GM18505 (cell line): ENCODE measurements around the gene AMBRA1.

Experiments
- ATAC-seq: cut with Tn5 transposase; IDR thresholded peaks from one replicate; pipeline ENCODE4 v1.9.1; 2021; ENCODE audit not compliant: unreplicated experiment
- POLR2A ChIP-seq: IDR thresholded peaks from 4 replicates; pipeline ENCODE4 v1.6.1; 2011; ENCODE audit warnings: borderline replicate concordance; ENCODE audit not compliant: insufficient read depth, insufficient read length; ENCODE audit errors: extremely low read depth

Gene AMBRA1

GRCh38 chr11:46551261-46551660, 42.6 kb downstream of the AMBRA1 start:
- ATAC-seq, result no peak
- no peak for TF ChIP-seq POLR2A

GRCh38 chr11:46547579-46547978, 46.2 kb downstream of the AMBRA1 start:
- no peak for TF ChIP-seq POLR2A
- ATAC-seq, result no peak

- TF ChIP-seq POLR2A, result no peak
- no peak for ATAC-seq
Observed at GRCh38 chr11:46543564-46543963, 50.3 kb downstream of the AMBRA1 start.

- TF ChIP-seq POLR2A, result no peak
- ATAC-seq, result no peak
Observed at GRCh38 chr11:46541593-46542371, 52.0 kb downstream of the AMBRA1 start.

GRCh38 chr11:46540807-46541206, 53.0 kb downstream of the AMBRA1 start:
- no peak for ATAC-seq
- no peak for TF ChIP-seq POLR2A

GRCh38 chr11:46537537-46538295, 56.1 kb downstream of the AMBRA1 start:
- no peak for ATAC-seq
- TF ChIP-seq POLR2A, result no peak

GRCh38 chr11:46537121-46537520, 56.7 kb downstream of the AMBRA1 start:
- ATAC-seq, result no peak
- TF ChIP-seq POLR2A, result no peak

GRCh38 chr11:46535688-46536087, 58.1 kb downstream of the AMBRA1 start:
- no peak for ATAC-seq
- no peak for TF ChIP-seq POLR2A

- ATAC-seq, result no peak
- TF ChIP-seq POLR2A, result no peak
Observed at GRCh38 chr11:46534711-46535110, 59.1 kb downstream of the AMBRA1 start.

- no peak for ATAC-seq
- TF ChIP-seq POLR2A, result no peak
Observed at GRCh38 chr11:46533396-46534100, 60.3 kb downstream of the AMBRA1 start.

GRCh38 chr11:46529928-46530574, 63.8 kb downstream of the AMBRA1 start:
- ATAC-seq, result no peak

GRCh38 chr11:46529095-46529905, 64.5 kb downstream of the AMBRA1 start:
- TF ChIP-seq POLR2A, result no peak
- ATAC-seq, result no peak

More at GRCh38 chr11:46529928-46530574, 63.8 kb downstream of the AMBRA1 start:
- no peak for TF ChIP-seq POLR2A
